ENCODE data around the gene C1orf210. TPM values are rescaled to one million over a fixed set of nuclear protein-coding genes. Genes with fewer than 3 reads are reported as not detected.

The C1orf210 gene
- total RNA-seq, 1 experiment from 2014 or later, result 16.8 TPM

DNA sequence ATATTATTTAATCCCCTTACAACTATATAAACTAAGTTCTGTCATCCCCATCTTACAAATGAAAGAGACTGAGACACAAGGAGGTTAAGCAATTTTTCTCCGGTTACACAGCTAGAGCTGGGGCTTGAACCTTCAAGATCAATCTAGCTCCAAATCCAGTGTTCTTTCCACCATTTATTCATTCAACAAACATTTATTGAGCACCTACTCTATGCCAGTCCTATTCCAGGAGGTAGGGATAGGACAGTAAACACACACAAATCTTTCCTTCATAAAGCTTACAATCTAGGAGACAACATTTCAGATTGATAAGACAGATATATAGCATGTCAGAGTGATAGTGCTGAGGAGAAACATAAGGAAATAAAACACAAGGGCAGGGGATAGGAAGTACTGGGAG is 18.5 kb downstream of the C1orf210 start:
- Mint-ChIP-seq H3K4me1 (ENCODE audit: low read depth, unreplicated experiment) (peaks cover 30% of the 10 kb centered on the region), H3K36me3 (ENCODE audit: insufficient read depth, unreplicated experiment) (peaks cover 23% of the 10 kb centered on the region), H3K27me3 (ENCODE audit: unreplicated experiment) (no peaks in the 10 kb centered on the region), H3K27ac (ENCODE audit: unreplicated experiment) (no peak overlapping the region), H3K4me3 (ENCODE audit: low read depth, unreplicated experiment) (no peak overlapping the region), H3K9me3 (ENCODE audit: low read depth, unreplicated experiment) (peaks cover 6% of the 10 kb centered on the region)
- intact Hi-C loops (cut with micrococcal nuclease; ENCODE audit: unreplicated experiment), result no loop called here
- DNase-seq, result no peak
- CTCF ChIA-PET, result interaction anchor here (0.6 kb wide), 1 partner anchor 1485 kb away, joined by 7 read pairs; no protein-coding TSS in a partner anchor
- TF ChIP-seq CTCF (IDR thresholded peaks at IDR 0.05; ENCODE audit: unreplicated experiment), result no peak
- no TSS peak for BruUV-seq (replicated peaks)

DNA sequence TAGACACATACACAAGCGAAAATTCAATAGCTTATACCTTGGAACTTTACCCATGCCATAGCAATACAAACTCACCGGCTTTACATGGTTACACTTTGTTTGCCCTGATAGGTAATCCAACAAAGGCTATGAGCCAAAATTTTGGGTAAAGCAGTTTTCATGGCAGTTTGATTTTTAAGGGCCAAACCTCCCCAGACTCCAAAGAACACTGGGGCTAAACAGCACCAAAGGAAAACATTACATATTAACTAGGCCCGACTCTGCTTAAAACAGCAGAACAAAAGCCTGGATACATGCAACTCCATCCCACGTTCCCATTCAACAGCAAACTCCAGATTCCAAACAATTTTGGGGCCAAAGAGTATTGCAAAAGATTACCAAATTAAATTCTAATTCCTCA is 19.9 kb downstream of the C1orf210 start:
- Mint-ChIP-seq H3K27me3 (ENCODE audit: unreplicated experiment) (no peaks in the 10 kb centered on the region), H3K4me1 (ENCODE audit: low read depth, unreplicated experiment) (peaks cover 15% of the 10 kb centered on the region), H3K9me3 (ENCODE audit: low read depth, unreplicated experiment) (peaks cover 6% of the 10 kb centered on the region), H3K36me3 (ENCODE audit: insufficient read depth, unreplicated experiment) (peaks cover 13% of the 10 kb centered on the region), H3K27ac (ENCODE audit: unreplicated experiment) (no peak overlapping the region), H3K4me3 (ENCODE audit: low read depth, unreplicated experiment) (no peak overlapping the region)
- TF ChIP-seq CTCF (IDR thresholded peaks at IDR 0.05; ENCODE audit: unreplicated experiment), result no peak
- intact Hi-C loops (cut with micrococcal nuclease; ENCODE audit: unreplicated experiment), result no loop called here
- DNase-seq, result no peak
- BruUV-seq (replicated peaks), result no TSS peak
- CTCF ChIA-PET, result no interaction called here

DNA sequence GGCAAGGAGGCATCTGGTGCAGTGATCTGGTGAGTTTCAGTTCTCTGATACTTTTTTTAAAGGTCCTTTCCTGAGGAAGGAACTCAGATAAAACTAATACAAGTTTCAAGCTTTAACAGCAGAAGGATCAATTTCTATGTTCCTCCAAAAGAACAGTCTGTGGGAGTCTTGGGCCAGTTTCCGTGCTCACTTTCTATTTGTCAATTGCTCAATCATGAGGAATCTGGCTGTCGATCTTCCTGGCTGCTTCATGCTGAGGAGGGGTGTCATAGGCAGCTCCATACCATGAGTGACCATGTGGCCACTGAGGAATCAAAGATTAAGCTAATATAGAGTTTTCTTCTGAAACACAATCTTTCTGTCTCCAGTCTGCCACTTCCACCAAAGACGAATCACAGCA is 27.0 kb downstream of the C1orf210 start:
- no peak for TF ChIP-seq CTCF (IDR thresholded peaks at IDR 0.05; ENCODE audit: unreplicated experiment)
- intact Hi-C loops (cut with micrococcal nuclease; ENCODE audit: unreplicated experiment), result no loop called here
- H3K4me3 Mint-ChIP-seq (ENCODE audit: low read depth, unreplicated experiment), result no peak overlapping the region
- no peaks in the 10 kb centered on the region for H3K27me3 Mint-ChIP-seq (ENCODE audit: unreplicated experiment)
- no peak for DNase-seq
- H3K9me3 Mint-ChIP-seq (ENCODE audit: low read depth, unreplicated experiment), result no peaks in the 10 kb centered on the region
- H3K36me3 Mint-ChIP-seq (ENCODE audit: insufficient read depth, unreplicated experiment), result peaks cover 10% of the 10 kb centered on the region
- BruUV-seq (replicated peaks), result no TSS peak
- H3K27ac Mint-ChIP-seq (ENCODE audit: unreplicated experiment), result no peak overlapping the region
- CTCF ChIA-PET, result no interaction called here
- H3K4me1 Mint-ChIP-seq (ENCODE audit: low read depth, unreplicated experiment), result peaks cover 20% of the 10 kb centered on the region

DNA sequence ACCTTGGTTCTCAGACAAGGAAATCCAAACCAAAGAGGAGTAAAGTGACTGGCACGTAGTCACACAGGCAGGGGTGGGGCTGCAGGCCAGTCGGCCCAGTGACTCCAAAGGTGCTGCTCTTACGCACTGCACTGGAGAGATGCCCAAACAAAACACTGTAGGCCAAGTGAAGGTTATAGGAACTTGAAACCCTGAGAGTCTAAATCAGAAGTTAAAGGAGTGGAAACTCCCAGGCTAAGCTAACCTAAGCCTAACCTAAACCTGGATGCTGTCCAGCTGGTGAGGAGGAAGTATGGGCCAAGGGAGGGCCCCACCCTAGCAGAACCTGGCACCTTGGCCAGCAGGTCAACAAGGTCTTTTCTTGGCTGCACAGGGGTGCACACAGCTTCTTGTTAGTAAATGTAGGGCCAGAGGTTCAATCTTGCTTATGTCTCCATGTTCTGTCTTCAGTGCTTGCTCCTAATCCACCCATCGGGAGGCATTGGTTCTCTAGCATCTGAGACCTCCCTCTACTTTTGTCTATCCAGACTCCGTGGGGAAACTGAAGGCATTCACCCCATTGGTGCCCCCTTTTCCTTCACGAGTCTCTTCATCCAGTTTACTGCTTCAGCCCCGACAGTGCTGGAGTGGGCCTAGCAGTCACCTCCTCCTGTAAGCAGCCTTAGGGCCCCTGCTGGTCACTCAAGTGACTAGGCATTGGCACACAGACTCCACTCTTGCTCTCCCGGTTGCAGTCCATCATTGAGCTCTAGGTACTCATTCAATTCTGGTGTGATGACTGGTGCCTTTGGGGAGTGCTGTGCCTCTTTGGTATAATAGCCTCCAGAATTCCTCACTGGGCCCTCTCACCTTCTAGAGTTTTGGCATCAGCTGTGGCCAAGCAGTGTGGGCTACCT is 28.5 kb downstream of the C1orf210 start:
- Mint-ChIP-seq H3K4me3 (ENCODE audit: low read depth, unreplicated experiment) (no peak overlapping the region), H3K9me3 (ENCODE audit: low read depth, unreplicated experiment) (no peaks in the 10 kb centered on the region), H3K27ac (ENCODE audit: unreplicated experiment) (peak overlapping the region; percentile 48), H3K4me1 (ENCODE audit: low read depth, unreplicated experiment) (peaks cover 20% of the 10 kb centered on the region), H3K36me3 (ENCODE audit: insufficient read depth, unreplicated experiment) (peaks cover 5% of the 10 kb centered on the region), H3K27me3 (ENCODE audit: unreplicated experiment) (no peaks in the 10 kb centered on the region)
- peak; percentile 72 for DNase-seq
- CTCF ChIA-PET, result interaction anchor here (1.0 to 1.9 kb wide), 3 partner anchors 102 to 158 kb away, joined by 3 to 6 read pairs (median 5); partner anchors contain the start of genes CDC20 and ELOVL1
- intact Hi-C loops (cut with micrococcal nuclease; ENCODE audit: unreplicated experiment), result no loop called here
- no peak for TF ChIP-seq CTCF (IDR thresholded peaks at IDR 0.05; ENCODE audit: unreplicated experiment)
- no TSS peak for BruUV-seq (replicated peaks)
